ENCODE data around the gene BMP5. TPM values are rescaled to one million over a fixed set of nuclear protein-coding genes. Genes with fewer than 3 reads are reported as not detected.

Gene BMP5
- total RNA-seq, 1 experiment from 2014 or later: not detected

- in situ Hi-C loops (cut with HindIII; ENCODE audit: low pct_unique_long_range_greater_than_20kb, low sequenced_read_pairs): no loop called here
- peak; percentile 4 for DNase-seq (ENCODE audit: low read depth, low spot score)
These were observed 47.4 kb downstream of the BMP5 start for GRCh38 chr6:55827818-55828522.

GRCh38 chr6:55826941-55827340 is 48.4 kb downstream of the BMP5 start:
- in situ Hi-C loops (cut with HindIII; ENCODE audit: low pct_unique_long_range_greater_than_20kb, low sequenced_read_pairs): no loop called here
- no peak for DNase-seq (ENCODE audit: low read depth, low spot score)

GRCh38 chr6:55825402-55826051 is 49.9 kb downstream of the BMP5 start:
- DNase-seq (ENCODE audit: low read depth, low spot score): peak; percentile 90
- in situ Hi-C loops (cut with HindIII; ENCODE audit: low pct_unique_long_range_greater_than_20kb, low sequenced_read_pairs): no loop called here

GRCh38 chr6:55822815-55823214 is 52.6 kb downstream of the BMP5 start:
- in situ Hi-C loops (cut with HindIII; ENCODE audit: low pct_unique_long_range_greater_than_20kb, low sequenced_read_pairs): no loop called here
- DNase-seq (ENCODE audit: low read depth, low spot score): no peak

GRCh38 chr6:55822005-55822404 is 53.4 kb downstream of the BMP5 start:
- DNase-seq (ENCODE audit: low read depth, low spot score): no peak
- in situ Hi-C loops (cut with HindIII; ENCODE audit: low pct_unique_long_range_greater_than_20kb, low sequenced_read_pairs): no loop called here

GRCh38 chr6:55820696-55821095 is 54.7 kb downstream of the BMP5 start:
- no peak for DNase-seq (ENCODE audit: low read depth, low spot score)
- in situ Hi-C loops (cut with HindIII; ENCODE audit: low pct_unique_long_range_greater_than_20kb, low sequenced_read_pairs): no loop called here

- no peak for DNase-seq (ENCODE audit: low read depth, low spot score)
- in situ Hi-C loops (cut with HindIII; ENCODE audit: low pct_unique_long_range_greater_than_20kb, low sequenced_read_pairs): no loop called here
These were observed 55.6 kb downstream of the BMP5 start for GRCh38 chr6:55819811-55820210.

GRCh38 chr6:55818482-55818881 is 56.9 kb downstream of the BMP5 start:
- in situ Hi-C loops (cut with HindIII; ENCODE audit: low pct_unique_long_range_greater_than_20kb, low sequenced_read_pairs): no loop called here

GRCh38 chr6:55812509-55812908 is 62.9 kb downstream of the BMP5 start:
- in situ Hi-C loops (cut with HindIII; ENCODE audit: low pct_unique_long_range_greater_than_20kb, low sequenced_read_pairs): no loop called here
- DNase-seq (ENCODE audit: low read depth, low spot score): no peak

More at GRCh38 chr6:55818482-55818881, 56.9 kb downstream of the BMP5 start:
- DNase-seq (ENCODE audit: low read depth, low spot score): no peak

GRCh38 chr6:55811074-55811473 is 64.3 kb downstream of the BMP5 start:
- in situ Hi-C loops (cut with HindIII; ENCODE audit: low pct_unique_long_range_greater_than_20kb, low sequenced_read_pairs): no loop called here
- DNase-seq (ENCODE audit: low read depth, low spot score): no peak

- no peak for DNase-seq (ENCODE audit: low read depth, low spot score)
- in situ Hi-C loops (cut with HindIII; ENCODE audit: low pct_unique_long_range_greater_than_20kb, low sequenced_read_pairs): no loop called here
These were observed 73.1 kb downstream of the BMP5 start for GRCh38 chr6:55802259-55802658.

GRCh38 chr6:55798571-55798970 is 76.8 kb downstream of the BMP5 start:
- in situ Hi-C loops (cut with HindIII; ENCODE audit: low pct_unique_long_range_greater_than_20kb, low sequenced_read_pairs): no loop called here
- DNase-seq (ENCODE audit: low read depth, low spot score): no peak

- no peak for DNase-seq (ENCODE audit: low read depth, low spot score)
- in situ Hi-C loops (cut with HindIII; ENCODE audit: low pct_unique_long_range_greater_than_20kb, low sequenced_read_pairs): no loop called here
These were observed 81.1 kb downstream of the BMP5 start for GRCh38 chr6:55794136-55794812.

- DNase-seq (ENCODE audit: low read depth, low spot score): no peak
- in situ Hi-C loops (cut with HindIII; ENCODE audit: low pct_unique_long_range_greater_than_20kb, low sequenced_read_pairs): no loop called here
These were observed 90.1 kb downstream of the BMP5 start for GRCh38 chr6:55785273-55785672.

- in situ Hi-C loops (cut with HindIII; ENCODE audit: low pct_unique_long_range_greater_than_20kb, low sequenced_read_pairs): no loop called here
These were observed 93.1 kb downstream of the BMP5 start for GRCh38 chr6:55782275-55782674.

GRCh38 chr6:55778705-55779104 is 96.7 kb downstream of the BMP5 start:
- no peak for DNase-seq (ENCODE audit: low read depth, low spot score)
- in situ Hi-C loops (cut with HindIII; ENCODE audit: low pct_unique_long_range_greater_than_20kb, low sequenced_read_pairs): no loop called here

More at GRCh38 chr6:55782275-55782674, 93.1 kb downstream of the BMP5 start:
- DNase-seq (ENCODE audit: low read depth, low spot score): no peak

- DNase-seq (ENCODE audit: low read depth, low spot score): no peak
- in situ Hi-C loops (cut with HindIII; ENCODE audit: low pct_unique_long_range_greater_than_20kb, low sequenced_read_pairs): no loop called here
These were observed 97.9 kb downstream of the BMP5 start for GRCh38 chr6:55777469-55777868.

GRCh38 chr6:55776113-55776512 is 99.3 kb downstream of the BMP5 start:
- in situ Hi-C loops (cut with HindIII; ENCODE audit: low pct_unique_long_range_greater_than_20kb, low sequenced_read_pairs): no loop called here

GRCh38 chr6:55775029-55775318 is 100.4 kb downstream of the BMP5 start:
- DNase-seq (ENCODE audit: low read depth, low spot score): no peak
- in situ Hi-C loops (cut with HindIII; ENCODE audit: low pct_unique_long_range_greater_than_20kb, low sequenced_read_pairs): no loop called here

More at GRCh38 chr6:55776113-55776512, 99.3 kb downstream of the BMP5 start:
- no peak for DNase-seq (ENCODE audit: low read depth, low spot score)

Data from SK-MEL-5 (cell line).